Heart right ventricle (tissue), 16 donors: ENCODE measurements around the gene SC5D. TPM values are rescaled to one million over a fixed set of nuclear protein-coding genes. Genes with fewer than 3 reads are reported as not detected.

ENCODE experiments used
- ATAC-seq, 8 donors: fragments of 200-7000 bp; cut with Tn5 transposase; one replicate each; pipeline ENCODE4 v1.9.1; 2020; ENCODE audit warnings: mild to moderate bottlenecking in 8 of 8, moderate library complexity in 8 of 8, moderate number of reproducible peaks in 1 of 8
- DNase-seq, 2 donors: peaks; one replicate each; pipeline ENCODE4 v3.0.0-alpha.2; 2020
- H3K27ac ChIP-seq, 10 donors: fragments of 200-600 bp; sonication (generic) in 2 of 10; one replicate each; pipeline versions ENCODE4 v1.5.0 to v1.8.0; 2020 to 2022; ENCODE audit warnings: mild to moderate bottlenecking in 3 of 10
- H3K27me3 ChIP-seq, 7 donors: fragments of 200-600 bp; one replicate each; pipeline ENCODE4 v1.8.0; 2021 to 2022; ENCODE audit warnings: mild to moderate bottlenecking in 2 of 7
- H3K36me3 ChIP-seq, 9 donors: fragments of 200-600 bp; sonication (generic) in 1 of 9; one replicate each; pipeline versions ENCODE4 v1.5.0 to v1.8.0; 2020 to 2022; ENCODE audit warnings: mild to moderate bottlenecking in 2 of 9
- H3K4me1 ChIP-seq, 9 donors: fragments of 200-600 bp; sonication (generic) in 1 of 9; one replicate each; pipeline versions ENCODE4 v1.5.0 to v1.8.0; 2020 to 2022; ENCODE audit warnings: mild to moderate bottlenecking in 4 of 9
- H3K4me3 ChIP-seq, 10 donors: fragments of 200-600 bp; sonication (generic) in 2 of 10; one replicate each; pipeline versions ENCODE4 v1.5.0 to v1.8.0; 2020 to 2022; ENCODE audit warnings: mild to moderate bottlenecking in 7 of 10, moderate library complexity in 2 of 10
- H3K9me3 ChIP-seq, 11 donors: fragments of 200-600 bp in 10 of 11; sonication (generic) in 2 of 11; one replicate each; pipeline versions ENCODE4 v1.5.0 to v1.8.0; 2013 to 2022; ENCODE audit warnings: mild to moderate bottlenecking in 2 of 11, control low read depth in 1 of 11, moderate library complexity in 1 of 11
- CTCF ChIP-seq, 9 donors: fragments of 200-600 bp; sonication (generic) in 2 of 9; IDR thresholded peaks; one replicate each; pipeline versions ENCODE4 v1.5.0 to v1.8.0; 2021 to 2022; ENCODE audit warnings: antibody characterized with exemption in 9 of 9, mild to moderate bottlenecking in 5 of 9, moderate library complexity in 1 of 9
- WGBS, 2 donors: extraction: QIAGEN DNeasy Blood & Tissue Kit; methylation state at CpG; one replicate each; pipeline ENCODE4 v1.1.7; 2013; ENCODE audit warnings: inconsistent platforms in 1 of 2; 5-methylcytosine and 5-hydroxymethylcytosine counted together
- intact Hi-C, 10 donors: fragments of 100-400 bp; cut with DNase I; formaldehyde crosslinking; loops; one replicate each; pipeline versions ENCODE4 v1.11.1 to v1.14.2; 2022
- polyA plus RNA-seq, 2 donors: library from polyadenylated mRNA; stranded (reverse); fragments of 200-250 nt; gene quantifications; one replicate each; pipeline ENCODE4 v1.2.3, GENCODE V29; 2013
- total RNA-seq, 10 donors: library from RNA; stranded (reverse); fragmentation: NEBNext Ultra II Directional in 3 of 10; extraction: Animal tissue kit (Norgen Biotek cat#: 25700) in 3 of 10; gene quantifications; one replicate each; pipeline versions ENCODE4 v1.2.1 to v1.2.4, GENCODE V29; 2021 to 2023
- donor health status: Arrhythmogenic right ventricular cardiomyopathy.
- donor health status: ischemic (EF 13 %, LVEDD 7.1; RV severe dilation, severe dysfunction).
- donor health status: healthy with polysubstance abuse.
- donor health status: DM: no; HTN: yes; CAD: no.
- donor health status: DM: no; HTN: no; CAD: no.
- donor health status: ischemic (EF 25% LVEDD 6.9; RV normal size, moderate dysfunction).
- donor health status: ischemic (EF 25% LVEDD 5.7; RV mildly dilated, moderate dysfunction).
- donor health status: healthy.
- donor health status: DM: yes; HTN: yes; CAD: no.
- donor health status: Ischemic cardiomyopathy.
- donor health status: ischemic (EF 35%, LVEDD 5.7; RV mildly dilated, moderate dysfunction).
- donor health status: nonischemic (EF 11% LVEDD 7.7; RV severe dilation, severe dysfunction).
- donor health status: DM: yes; HTN: yes; CAD: no.
- donor health status: PGD.
- donor health status: ischemic (EF 29% LVEDD 5.4; RV normal size, mild dysfunction).
- donor health status: nonischemic (EF 23%, LVEDD 6.1; RV moderate dilation, normal function).

The SC5D gene
- total and polyA plus RNA-seq, 12 donors, result 10.7 to 30.6 (median 20.4) TPM

- 64 to 68% methylated on average over 3 of the region's 3 CpGs for WGBS, 2 donors
- peaks cover 0 to 22% (median 9%) of the 10 kb centered on the region in 9 donors for H3K4me1 ChIP-seq
- ATAC-seq (no peak), DNase-seq (no peak)
- H3K9me3 ChIP-seq, result no peaks in the 10 kb centered on the region
- H3K27me3 ChIP-seq, result peaks cover 0 to 7% (median 0%) of the 10 kb centered on the region in 7 donors
- TF ChIP-seq CTCF (IDR thresholded peaks at IDR 0.05), result no peak
- H3K36me3 ChIP-seq, result no peaks in the 10 kb centered on the region
- intact Hi-C loops, result no loop called here
- H3K4me3 ChIP-seq, result no peak overlapping the region
- no peak overlapping the region for H3K27ac ChIP-seq
Measured at GRCh38 chr11:121350314-121351082, 57.9 kb downstream of the SC5D start.

- WGBS, 2 donors, result 72 to 79% methylated on average over 7 of the region's 7 CpGs
- no peaks in the 10 kb centered on the region for H3K36me3 ChIP-seq
- H3K4me3 ChIP-seq, result no peak overlapping the region
- peaks cover 0 to 22% (median 9%) of the 10 kb centered on the region in 9 donors for H3K4me1 ChIP-seq
- ATAC-seq (peak in 2 of 8 donors; percentile 16 to 34), DNase-seq (no peak)
- H3K27me3 ChIP-seq, result peaks cover 0 to 7% (median 0%) of the 10 kb centered on the region in 7 donors
- intact Hi-C loops, result no loop called here
- H3K27ac ChIP-seq, result no peak overlapping the region
- TF ChIP-seq CTCF (IDR thresholded peaks at IDR 0.05), result no peak
- no peaks in the 10 kb centered on the region for H3K9me3 ChIP-seq
Measured at GRCh38 chr11:121351083-121351630, 58.6 kb downstream of the SC5D start.

GRCh38 chr11:121352251-121352891 lies 59.8 kb downstream of the SC5D start:
- peaks cover 0 to 22% (median 9%) of the 10 kb centered on the region in 9 donors for H3K4me1 ChIP-seq
- DNase-seq (no peak), ATAC-seq (peak in 6 of 8 donors; percentile 51 to 76 (median 59))
- no peaks in the 10 kb centered on the region for H3K9me3 ChIP-seq
- H3K27me3 ChIP-seq, result peaks cover 0 to 7% (median 0%) of the 10 kb centered on the region in 7 donors
- TF ChIP-seq CTCF (IDR thresholded peaks at IDR 0.05), result no peak
- no peak overlapping the region for H3K27ac ChIP-seq
- 38 to 44% methylated on average over 8 of the region's 8 CpGs for WGBS, 2 donors
- H3K4me3 ChIP-seq, result no peak overlapping the region
- intact Hi-C loops, result no loop called here
- H3K36me3 ChIP-seq, result no peaks in the 10 kb centered on the region

- ATAC-seq (no peak), DNase-seq (no peak)
- intact Hi-C loops, result no loop called here
- Histone ChIP-seq H3K36me3 (no peaks in the 10 kb centered on the region), H3K27me3 (peaks cover 0 to 2% (median 0%) of the 10 kb centered on the region in 7 donors), H3K4me1 (peaks cover 0 to 22% (median 11%) of the 10 kb centered on the region in 9 donors), H3K27ac (no peak overlapping the region), H3K9me3 (no peaks in the 10 kb centered on the region), H3K4me3 (no peak overlapping the region)
- no peak for TF ChIP-seq CTCF (IDR thresholded peaks at IDR 0.05)
- 94 to 96% methylated on average over 1 of the region's 1 CpG for WGBS, 2 donors
Measured at GRCh38 chr11:121354192-121354591, 61.6 kb downstream of the SC5D start.
